Adrenal gland (tissue), 12 donors: ENCODE data around the gene SLC7A6OS. TPM values are rescaled to one million over a fixed set of nuclear protein-coding genes. Genes with fewer than 3 reads are reported as not detected.

Source experiments
- DNase-seq, 7 donors: peaks; one replicate each; pipeline ENCODE4 v3.0.0-alpha.2; 2019 to 2020
- H3K27ac ChIP-seq, 5 donors: fragments of 200-600 bp; sonication (generic) in 4 of 5; 1 replicate in 3 of 5; 2 replicates in 2 of 5; pipeline versions ENCODE4 v1.5.1 to v1.8.0; 2016 to 2020; ENCODE audit warnings: mild to moderate bottlenecking in 1 of 5
- H3K27me3 ChIP-seq: fragments of 200-600 bp; 2 replicates; pipeline ENCODE4 v1.8.0; 2021
- H3K36me3 ChIP-seq, 2 donors: fragments of 200-600 bp; replicated peaks in 1 of 2; 1 replicate in 1 of 2; 2 replicates in 1 of 2; pipeline versions ENCODE4 v1.5.1 to v1.8.0; 2018 to 2022
- H3K4me1 ChIP-seq, 2 donors: fragments of 200-600 bp; replicated peaks in 1 of 2; 1 replicate in 1 of 2; 2 replicates in 1 of 2; pipeline versions ENCODE4 v1.5.1 to v1.8.0; 2018 to 2021
- H3K4me3 ChIP-seq, 4 donors: fragments of 200-600 bp; sonication (generic) in 3 of 4; one replicate each; pipeline ENCODE4 v1.5.1; 2016 to 2018
- H3K9me3 ChIP-seq, 3 donors: fragments of 200-600 bp; sonication (generic) in 1 of 3; replicated peaks in 1 of 3; 1 replicate in 2 of 3; 2 replicates in 1 of 3; pipeline versions ENCODE4 v1.5.1 to v1.8.0; 2016 to 2021
- CTCF ChIP-seq, 6 experiments: fragments of 450-650 bp in 4 of 6; fragments of 200-600 bp in 2 of 6; sonication (generic) in 1 of 6; IDR thresholded peaks; 1 replicate in 5 of 6; 2 replicates in 1 of 6; pipeline versions ENCODE4 v1.5.1 to v1.8.0; 2016 to 2021; ENCODE audit warnings: antibody characterized with exemption in 6 of 6, mild to moderate bottlenecking in 2 of 6, moderate library complexity in 1 of 6
- POLR2A ChIP-seq, 2 donors: fragments of 450-650 bp; IDR thresholded peaks; one replicate each; pipeline ENCODE4 v1.6.1; 2017; ENCODE audit warnings: antibody characterized with exemption in 2 of 2, mild to moderate bottlenecking in 2 of 2, moderate library complexity in 1 of 2
- WGBS, 4 donors: extraction: QIAGEN DNeasy Blood & Tissue Kit in 2 of 4; methylation state at CpG; one replicate each; pipeline versions ENCODE4 v1.1.5 to v1.1.7; 2013 to 2017; 5-methylcytosine and 5-hydroxymethylcytosine counted together
- intact Hi-C, 2 donors: fragments of 100-400 bp; cut with DNase I; formaldehyde crosslinking; loops; one replicate each; pipeline versions ENCODE4 v1.14.1 to v1.15.0; 2022 to 2023
- polyA plus RNA-seq, 3 donors: library from polyadenylated mRNA; stranded (reverse); fragments of 200-250 nt in 2 of 3; fragments of 350-450 nt in 1 of 3; fragmentation: Illumina TruSeq in 1 of 3; extraction: RNeasy Lipid Tissue Mini Kit (QIAGEN cat#74804) in 1 of 3; gene quantifications; one replicate each; pipeline ENCODE4 v1.2.3, GENCODE V29; 2013 to 2014
- total RNA-seq, 9 donors: library from RNA; depleted of rRNA in 4 of 9; stranded (reverse); fragments of >200 nt in 4 of 9; fragments of 120-200 nt in 1 of 9; fragmentation: NEBNext Ultra II Directional in 1 of 9; extraction: Animal tissue kit (Norgen Biotek cat#: 25700) in 1 of 9; gene quantifications; one replicate each; pipeline versions ENCODE4 v1.1.0 to v1.2.4, GENCODE V29; 2013 to 2023
- donor health status: healthy with polysubstance abuse.
- donor health status: Bipolar disorder and iron deficiency.
- donor health status: DM: yes; HTN: yes; CAD: no.
- donor health status: DM: no; HTN: no; CAD: no.
- donor health status: DM: no; HTN: no; CAD: no.
- donor health status: DM: yes; HTN: yes; CAD: no.

Gene SLC7A6OS
- total and polyA plus RNA-seq, 12 donors, result 5.7 to 18.6 (median 13.8) TPM

GRCh38 chr16:68298312-68298711 lies 12.4 kb downstream of the SLC7A6OS start:
- no peak overlapping the region for H3K4me3 ChIP-seq
- peak overlapping the region; percentile 55 to 85 (median 77) for H3K27ac ChIP-seq
- intact Hi-C loops, result no loop called here
- H3K36me3 ChIP-seq, result peaks cover 0 to 84% of the 10 kb centered on the region in 2 donors
- H3K27me3 ChIP-seq, result no peaks in the 10 kb centered on the region
- DNase-seq, result no peak
- WGBS, 4 donors, result 66 to 90% (median 74%) methylated on average over 2 to 3 of the region's 3 CpGs
- peaks cover 26 to 39% of the 10 kb centered on the region in 2 donors for H3K4me1 ChIP-seq
- TF ChIP-seq POLR2A (IDR thresholded peaks at IDR 0.05) (no peak), CTCF (IDR thresholded peaks at IDR 0.05) (no peak)
- no peaks in the 10 kb centered on the region for H3K9me3 ChIP-seq

- Histone ChIP-seq H3K36me3 (peaks cover 0 to 82% of the 10 kb centered on the region in 2 donors), H3K4me1 (peaks cover 26 to 39% of the 10 kb centered on the region in 2 donors), H3K27ac (peak overlapping the region in 4 of 5 donors; percentile 67 to 85 (median 78)), H3K9me3 (no peaks in the 10 kb centered on the region), H3K27me3 (no peaks in the 10 kb centered on the region), H3K4me3 (no peak overlapping the region)
- intact Hi-C loops, result no loop called here
- DNase-seq, result peak in 6 of 7 donors; percentile 32 to 74 (median 65)
- TF ChIP-seq CTCF (IDR thresholded peaks at IDR 0.05), result no peak
- TF ChIP-seq POLR2A (IDR thresholded peaks at IDR 0.05), result no peak
- WGBS, 4 donors, result 32 to 43% (median 36%) methylated on average over 3 of the region's 3 CpGs
Measured at GRCh38 chr16:68297908-68298307, 12.8 kb downstream of the SLC7A6OS start.

GRCh38 chr16:68296693-68297092 lies 14.1 kb downstream of the SLC7A6OS start:
- peak in 2 of 7 donors; percentile 24 to 31 for DNase-seq
- H3K27ac ChIP-seq, result peak overlapping the region in 3 of 5 donors; percentile 21 to 85 (median 77)
- no peak overlapping the region for H3K4me3 ChIP-seq
- WGBS, 4 donors, result 72 to 82% (median 78%) methylated on average over 6 of the region's 6 CpGs
- H3K27me3 ChIP-seq, result no peaks in the 10 kb centered on the region
- TF ChIP-seq CTCF (IDR thresholded peaks at IDR 0.05) (no peak), POLR2A (IDR thresholded peaks at IDR 0.05) (no peak)
- intact Hi-C loops, result no loop called here
- H3K9me3 ChIP-seq, result no peaks in the 10 kb centered on the region
- H3K36me3 ChIP-seq, result peaks cover 0 to 82% of the 10 kb centered on the region in 2 donors
- peaks cover 26 to 39% of the 10 kb centered on the region in 2 donors for H3K4me1 ChIP-seq

- H3K4me1 ChIP-seq, result peaks cover 26 to 39% of the 10 kb centered on the region in 2 donors
- H3K36me3 ChIP-seq, result peaks cover 0 to 79% of the 10 kb centered on the region in 2 donors
- WGBS, 4 donors, result 45 to 61% (median 51%) methylated on average over 11 to 12 of the region's 12 CpGs
- DNase-seq, result peak; percentile 33 to 82 (median 69)
- H3K9me3 ChIP-seq, result no peaks in the 10 kb centered on the region
- H3K4me3 ChIP-seq, result no peak overlapping the region
- intact Hi-C loops, result no loop called here
- TF ChIP-seq CTCF (IDR thresholded peaks at IDR 0.05) (no peak), POLR2A (IDR thresholded peaks at IDR 0.05) (no peak)
- no peaks in the 10 kb centered on the region for H3K27me3 ChIP-seq
- peak overlapping the region in 3 of 5 donors; percentile 21 to 85 (median 77) for H3K27ac ChIP-seq
Measured at GRCh38 chr16:68296291-68296690, 14.5 kb downstream of the SLC7A6OS start.
